ENCODE results near the gene AMIGO3.
A peak's percentile ranks its signal among the peaks of the same experiment; 100 is the strongest.
"Not testable (repeated sequence)": the region's sequence is repeated elsewhere in the genome, so short reads cannot be mapped to it uniquely, and the experiment has no call there.

The AMIGO3 gene

GRCh38 chr3:49719214-49719884 is at the start of gene AMIGO3:
TSS of gene AMIGO3 (minus strand) at chr3:49719684. CDS start at chr3:49719465, 219 bp downstream.
- DNase-seq (ENCODE audit: low read depth in 2 of 2), result peak; percentile 77 to 84

- DNase-seq (ENCODE audit: low read depth in 2 of 2), result no peak
Measured at GRCh38 chr3:49763981-49764380, 44.5 kb upstream of the AMIGO3 start.

- DNase-seq (ENCODE audit: low read depth in 2 of 2), result no peak
Measured at GRCh38 chr3:49761661-49762060, 42.2 kb upstream of the AMIGO3 start.

GRCh38 chr3:49759226-49759625 is 39.7 kb upstream of the AMIGO3 start:
- DNase-seq (ENCODE audit: low read depth in 2 of 2), result no peak

GRCh38 chr3:49757197-49757596 is 37.7 kb upstream of the AMIGO3 start:
- no peak for DNase-seq (ENCODE audit: low read depth in 2 of 2)

- no peak for DNase-seq (ENCODE audit: low read depth in 2 of 2)
Measured at GRCh38 chr3:49756036-49756435, 36.6 kb upstream of the AMIGO3 start.

GRCh38 chr3:49754536-49754935 is 35.1 kb upstream of the AMIGO3 start:
- DNase-seq (ENCODE audit: low read depth in 2 of 2), result no peak

- DNase-seq (ENCODE audit: low read depth in 2 of 2), result no peak
Measured at GRCh38 chr3:49751501-49751900, 32.0 kb upstream of the AMIGO3 start.

GRCh38 chr3:49750056-49750455 is 30.6 kb upstream of the AMIGO3 start:
- no peak for DNase-seq (ENCODE audit: low read depth in 2 of 2)

- DNase-seq (ENCODE audit: low read depth in 2 of 2), result not testable (repeated sequence)
Measured at GRCh38 chr3:49748874-49749273, 29.4 kb upstream of the AMIGO3 start.

- DNase-seq (ENCODE audit: low read depth in 2 of 2), result no peak
Measured at GRCh38 chr3:49747792-49748480, 28.5 kb upstream of the AMIGO3 start.

- DNase-seq (ENCODE audit: low read depth in 2 of 2), result no peak
Measured at GRCh38 chr3:49745986-49746385, 26.5 kb upstream of the AMIGO3 start.

GRCh38 chr3:49740427-49740826 is 20.9 kb upstream of the AMIGO3 start:
- no peak for DNase-seq (ENCODE audit: low read depth in 2 of 2)

GRCh38 chr3:49738067-49738713 is 18.7 kb upstream of the AMIGO3 start:
- DNase-seq (ENCODE audit: low read depth in 2 of 2), result no peak

GRCh38 chr3:49734752-49735151 is 15.3 kb upstream of the AMIGO3 start:
- no peak for DNase-seq (ENCODE audit: low read depth in 2 of 2)

- DNase-seq (ENCODE audit: low read depth in 2 of 2), result no peak
Measured at GRCh38 chr3:49733551-49733950, 14.1 kb upstream of the AMIGO3 start.

- DNase-seq (ENCODE audit: low read depth in 2 of 2), result no peak
Measured at GRCh38 chr3:49732597-49732996, 13.1 kb upstream of the AMIGO3 start.

- DNase-seq (ENCODE audit: low read depth in 2 of 2), result no peak
Measured at GRCh38 chr3:49729966-49730609, 10.6 kb upstream of the AMIGO3 start.

- DNase-seq (ENCODE audit: low read depth in 2 of 2), result no peak
Measured at GRCh38 chr3:49727924-49728361, 8.5 kb upstream of the AMIGO3 start.

GRCh38 chr3:49727154-49727923 is 7.9 kb upstream of the AMIGO3 start:
- DNase-seq (ENCODE audit: low read depth in 2 of 2), result no peak

- no peak for DNase-seq (ENCODE audit: low read depth in 2 of 2)
Measured at GRCh38 chr3:49725906-49726681, 6.6 kb upstream of the AMIGO3 start.
